IMR-90 (cell line): ENCODE measurements around the gene SLC6A12.

Experiments
- CTCF ChIP-seq: conservative IDR thresholded peaks from 2 replicates; pipeline ENCODE4 v1.5.1; 2012; ENCODE audit warnings: mild to moderate bottlenecking, low read depth, low read length, improper control_type of control experiment
- RAD21 ChIP-seq: IDR thresholded peaks from 2 replicates; pipeline ENCODE4 v1.6.1; 2012; ENCODE audit warnings: low read length, improper control_type of control experiment
- SMC3 ChIP-seq: fragments of 150-350 bp; IDR thresholded peaks from 2 replicates; pipeline ENCODE4 v1.6.1; 2016; ENCODE audit warnings: low read depth, mild to moderate bottlenecking, antibody characterized with exemption, low read length, moderate library complexity
- USF2 ChIP-seq: fragments of 150-350 bp; IDR thresholded peaks from 2 replicates; pipeline ENCODE4 v1.6.1; 2017; ENCODE audit warnings: mild to moderate bottlenecking, antibody characterized with exemption, low read length, low read depth

- TF ChIP-seq CTCF (no peak), RAD21 (no peak), USF2 (no peak), SMC3 (no peak)
Measured at GRCh38 chr12:240566-240965, 26.6 kb upstream of the SLC6A12 start.
